AG10803 (cell line): ENCODE data around the gene CRACR2A.

Experiments used
- DNase-seq: peaks from one replicate; pipeline ENCODE4 v3.0.0; 2010; ENCODE audit warnings: low read depth
- H3K4me3 ChIP-seq: 2 replicates; pipeline ENCODE4 v1.5.1; 2011; ENCODE audit warnings: mild to moderate bottlenecking, low read length, control low read depth
- CTCF ChIP-seq: conservative IDR thresholded peaks from 2 replicates; pipeline ENCODE4 v1.5.1; 2011; ENCODE audit warnings: mild to moderate bottlenecking, low read length, control low read depth, inconsistent platforms

The CRACR2A gene

GRCh38 chr12:3602488-3602887, 150.4 kb downstream of the CRACR2A start:
- TF ChIP-seq CTCF = no peak

GRCh38 chr12:3601461-3602150, 151.3 kb downstream of the CRACR2A start:
- no peak overlapping the region for H3K4me3 ChIP-seq
- DNase-seq = no peak
- no peak for TF ChIP-seq CTCF

More at GRCh38 chr12:3602488-3602887, 150.4 kb downstream of the CRACR2A start:
- no peak for DNase-seq
- H3K4me3 ChIP-seq = no peak overlapping the region

GRCh38 chr12:3600951-3601350, 152.0 kb downstream of the CRACR2A start:
- DNase-seq = no peak
- H3K4me3 ChIP-seq = no peak overlapping the region
- TF ChIP-seq CTCF = no peak

- DNase-seq = no peak
- H3K4me3 ChIP-seq = no peak overlapping the region
- no peak for TF ChIP-seq CTCF
Measured at GRCh38 chr12:3600039-3600720, 152.7 kb downstream of the CRACR2A start.

GRCh38 chr12:3598896-3599860, 153.7 kb downstream of the CRACR2A start:
- DNase-seq = no peak
- no peak for TF ChIP-seq CTCF
- H3K4me3 ChIP-seq = no peak overlapping the region

GRCh38 chr12:3597526-3598210, 155.2 kb downstream of the CRACR2A start:
- no peak overlapping the region for H3K4me3 ChIP-seq
- TF ChIP-seq CTCF = no peak
- DNase-seq = no peak
